Pancreas (tissue), 10 donors: ENCODE data around the gene CCDC92B. TPM values are rescaled to one million over a fixed set of nuclear protein-coding genes. Genes with fewer than 3 reads are reported as not detected.

ENCODE experiments used
- ATAC-seq, 4 donors: fragments of 200-7000 bp; cut with Tn5 transposase; one replicate each; pipeline versions ENCODE4 v1.8.0 to v1.9.1; 2020; ENCODE audit warnings: mild to moderate bottlenecking in 4 of 4, moderate library complexity in 4 of 4
- DNase-seq, 6 donors: peaks; one replicate each; pipeline ENCODE4 v3.0.0-alpha.2; 2020
- FAIRE-seq: peaks from 2 replicates; lab custom pipeline; 2012; peaks lifted over from hg19 to GRCh38; lab: Jason Lieb, UNC
- H3K27ac ChIP-seq, 4 donors: fragments of 200-600 bp; sonication (generic); 1 replicate in 3 of 4; 2 replicates in 1 of 4; pipeline versions ENCODE4 v1.5.0 to v1.8.0; 2020
- H3K27me3 ChIP-seq, 4 donors: fragments of 200-600 bp; one replicate each; pipeline ENCODE4 v1.8.0; 2021
- H3K36me3 ChIP-seq, 3 donors: fragments of 200-600 bp; sonication (generic) in 1 of 3; one replicate each; pipeline versions ENCODE4 v1.5.0 to v1.8.0; 2020 to 2021
- H3K4me1 ChIP-seq, 3 donors: fragments of 200-600 bp; one replicate each; pipeline ENCODE4 v1.8.0; 2021
- H3K4me3 ChIP-seq, 4 donors: fragments of 200-600 bp; sonication (generic) in 2 of 4; one replicate each; pipeline versions ENCODE4 v1.5.0 to v1.8.0; 2020 to 2021
- H3K9me3 ChIP-seq, 4 donors: fragments of 200-600 bp; one replicate each; pipeline ENCODE4 v1.8.0; 2021
- CTCF ChIP-seq, 4 donors: fragments of 200-600 bp; sonication (generic) in 3 of 4; IDR thresholded peaks; one replicate each; pipeline versions ENCODE4 v1.5.0 to v1.8.0; 2021; ENCODE audit warnings: antibody characterized with exemption in 4 of 4
- WGBS, 2 donors: extraction: QIAGEN DNeasy Blood & Tissue Kit; methylation state at CpG; one replicate each; pipeline ENCODE4 v1.1.7; 2013; 5-methylcytosine and 5-hydroxymethylcytosine counted together
- intact Hi-C, 3 donors: fragments of 100-400 bp; cut with DNase I; formaldehyde crosslinking; loops; one replicate each; pipeline versions ENCODE4 v1.11.1 to v1.14.2; 2022
- polyA plus RNA-seq, 2 donors: library from polyadenylated mRNA; stranded (reverse); fragments of 200-250 nt; gene quantifications; one replicate each; pipeline ENCODE4 v1.2.3, GENCODE V29; 2013
- total RNA-seq, 6 donors: library from RNA; stranded (reverse); fragmentation: NEBNext Ultra II Directional in 4 of 6; extraction: Animal tissue kit (Norgen Biotek cat#: 25700) in 4 of 6; gene quantifications; one replicate each; pipeline versions ENCODE4 v1.2.1 to v1.2.4, GENCODE V29; 2021 to 2023
- donor health status: healthy with polysubstance abuse.
- donor health status: DM: no; HTN: no; CAD: no; lungs with moderate emphysema.
- donor health status: DM: no; HTN: no; CAD: no.
- donor health status: control.
- donor health status: control.
- donor health status: Bipolar disorder and iron deficiency.
- donor health status: DM: yes; HTN: yes; CAD: no.
- donor health status: DM: no; HTN: no; CAD: no.
- donor health status: DM: no; HTN: no; CAD: no.
- donor health status: DM: yes; HTN: yes; CAD: no.

The CCDC92B gene
- total and polyA plus RNA-seq, 8 donors, result 0.19 to 4.6 (median 0.69) TPM

- no peak for FAIRE-seq
These were observed 32.8 kb downstream of the CCDC92B start for GRCh38 chr17:2716649-2717048.

GRCh38 chr17:2713881-2714280 is 35.6 kb downstream of the CCDC92B start:
- intact Hi-C loops, result no loop called here

More at GRCh38 chr17:2716649-2717048, 32.8 kb downstream of the CCDC92B start:
- no peaks in the 10 kb centered on the region for H3K9me3 ChIP-seq
- H3K36me3 ChIP-seq, result no peaks in the 10 kb centered on the region
- H3K4me1 ChIP-seq, result peaks cover 0 to 6% (median 3%) of the 10 kb centered on the region in 3 donors
- no peak for TF ChIP-seq CTCF (IDR thresholded peaks at IDR 0.05)
- WGBS, 2 donors, result 78 to 80% methylated on average over 5 of the region's 5 CpGs
- H3K27ac ChIP-seq, result no peak overlapping the region
- H3K27me3 ChIP-seq, result no peaks in the 10 kb centered on the region
- DNase-seq, result no peak
- H3K4me3 ChIP-seq, result no peak overlapping the region
- no peak for ATAC-seq
- intact Hi-C loops, result no loop called here

GRCh38 chr17:2712300-2713043 is 37.0 kb downstream of the CCDC92B start:
- intact Hi-C loops, result no loop called here
- FAIRE-seq, result no peak
- Histone ChIP-seq H3K4me1 (peaks cover 11 to 26% (median 20%) of the 10 kb centered on the region in 3 donors), H3K36me3 (no peaks in the 10 kb centered on the region), H3K27me3 (no peaks in the 10 kb centered on the region), H3K9me3 (no peaks in the 10 kb centered on the region), H3K4me3 (peak overlapping the region; percentile 72 to 99 (median 89)), H3K27ac (peak overlapping the region; percentile 74 to 92 (median 86))
- WGBS, 2 donors, result 55 to 58% methylated on average over 36 of the region's 36 CpGs
- no peak for ATAC-seq
- DNase-seq, result peak in 3 of 6 donors; percentile 37 to 55 (median 54)
- TF ChIP-seq CTCF (IDR thresholded peaks at IDR 0.05), result no peak

More at GRCh38 chr17:2713881-2714280, 35.6 kb downstream of the CCDC92B start:
- Histone ChIP-seq H3K36me3 (no peaks in the 10 kb centered on the region), H3K27me3 (no peaks in the 10 kb centered on the region), H3K4me3 (no peak overlapping the region), H3K4me1 (peaks cover 0 to 12% (median 8%) of the 10 kb centered on the region in 3 donors), H3K9me3 (no peaks in the 10 kb centered on the region), H3K27ac (no peak overlapping the region)
- no peak for TF ChIP-seq CTCF (IDR thresholded peaks at IDR 0.05)
- 90 to 91% methylated on average over 9 of the region's 9 CpGs for WGBS, 2 donors
- no peak for FAIRE-seq
- ATAC-seq, result no peak
- no peak for DNase-seq

- peaks cover 17 to 34% (median 20%) of the 10 kb centered on the region in 3 donors for H3K4me1 ChIP-seq
- ATAC-seq, result peak; percentile 77 to 89 (median 83)
- H3K36me3 ChIP-seq, result no peaks in the 10 kb centered on the region
- intact Hi-C loops, result no loop called here
- FAIRE-seq, result no peak
- H3K27me3 ChIP-seq, result no peaks in the 10 kb centered on the region
- H3K9me3 ChIP-seq, result no peaks in the 10 kb centered on the region
- peak; percentile 95 to 98 (median 98) for DNase-seq
- no peak for TF ChIP-seq CTCF (IDR thresholded peaks at IDR 0.05)
- WGBS, 2 donors, result 1% methylated on average over 34 to 76 of the region's 76 CpGs
- peak within 1 kb of the TSS; percentile 72 to 99 (median 89) for H3K4me3 ChIP-seq
- H3K27ac ChIP-seq, result peak within 1 kb of the TSS; percentile 74 to 92 (median 86)
These were observed 37.7 kb downstream of the CCDC92B start, which contains the start of gene CLUH for GRCh38 chr17:2711608-2712299. CLUH (minus strand) TSS chr17:2711764; CDS start chr17:2711661, 103 bp downstream.
